Measurements from ENCODE around the gene ZNF417. TPM values are rescaled to one million over a fixed set of nuclear protein-coding genes. Genes with fewer than 3 reads are reported as not detected.

The ZNF417 gene
- total RNA-seq, 1 donor = 20.6 TPM

- H3K79me2 ChIP-seq (ENCODE audit: insufficient read depth, low read length) = peaks cover 24% of the 10 kb centered on the region
- H2AFZ ChIP-seq (ENCODE audit: low read length) = no peak overlapping the region
- no peak overlapping the region for H3K27ac ChIP-seq (ENCODE audit: low read depth, low read length)
- no peak for TF ChIP-seq CTCF (IDR thresholded peaks at IDR 0.05; ENCODE audit: extremely low read depth, low read depth, low read length)
- no peaks in the 10 kb centered on the region for H4K20me1 ChIP-seq (ENCODE audit: insufficient read depth, low read length)
- peaks cover 7% of the 10 kb centered on the region for H3K4me1 ChIP-seq (ENCODE audit: insufficient read depth, low read length)
- no peak overlapping the region for H3K4me2 ChIP-seq (ENCODE audit: insufficient read depth, low read length)
- no peak for DNase-seq (ENCODE audit: insufficient read length, low spot score, missing footprints)
- H3K36me3 ChIP-seq (ENCODE audit: insufficient read depth, low read length) = no peaks in the 10 kb centered on the region
- no peaks in the 10 kb centered on the region for H3K27me3 ChIP-seq (ENCODE audit: insufficient read depth, low read length)
- H3K9me3 ChIP-seq (ENCODE audit: low read depth, low read length) = no peaks in the 10 kb centered on the region
- no peak overlapping the region for H3K4me3 ChIP-seq (ENCODE audit: insufficient read depth, low read length)
These were observed 33.3 kb upstream of the ZNF417 start for GRCh38 chr19:57949702-57950101.

GRCh38 chr19:57949296-57949695 is 32.9 kb upstream of the ZNF417 start:
- no peaks in the 10 kb centered on the region for H3K36me3 ChIP-seq (ENCODE audit: insufficient read depth, low read length)
- no peaks in the 10 kb centered on the region for H3K27me3 ChIP-seq (ENCODE audit: insufficient read depth, low read length)
- H3K27ac ChIP-seq (ENCODE audit: low read depth, low read length) = no peak overlapping the region
- H3K4me1 ChIP-seq (ENCODE audit: insufficient read depth, low read length) = peaks cover 7% of the 10 kb centered on the region
- TF ChIP-seq CTCF (IDR thresholded peaks at IDR 0.05; ENCODE audit: extremely low read depth, low read depth, low read length) = no peak
- H3K4me3 ChIP-seq (ENCODE audit: insufficient read depth, low read length) = no peak overlapping the region
- no peak for DNase-seq (ENCODE audit: insufficient read length, low spot score, missing footprints)
- H3K9me3 ChIP-seq (ENCODE audit: low read depth, low read length) = no peaks in the 10 kb centered on the region
- H3K4me2 ChIP-seq (ENCODE audit: insufficient read depth, low read length) = no peak overlapping the region
- no peaks in the 10 kb centered on the region for H4K20me1 ChIP-seq (ENCODE audit: insufficient read depth, low read length)
- H2AFZ ChIP-seq (ENCODE audit: low read length) = no peak overlapping the region
- peaks cover 25% of the 10 kb centered on the region for H3K79me2 ChIP-seq (ENCODE audit: insufficient read depth, low read length)

GRCh38 chr19:57947419-57948134 is 31.2 kb upstream of the ZNF417 start, which contains the start of gene ZNF256:
ZNF256 (minus strand) TSS chr19:57947706; CDS start chr19:57947474, 232 bp downstream.
- no peaks in the 10 kb centered on the region for H3K27me3 ChIP-seq (ENCODE audit: insufficient read depth, low read length)
- H3K36me3 ChIP-seq (ENCODE audit: insufficient read depth, low read length) = peaks cover 6% of the 10 kb centered on the region
- peak within 1 kb of the TSS; percentile 45 for H3K27ac ChIP-seq (ENCODE audit: low read depth, low read length)
- peak; percentile 58 for TF ChIP-seq CTCF (IDR thresholded peaks at IDR 0.05; ENCODE audit: extremely low read depth, low read depth, low read length)
- peak within 1 kb of the TSS; percentile 94 for H3K4me3 ChIP-seq (ENCODE audit: insufficient read depth, low read length)
- H3K4me1 ChIP-seq (ENCODE audit: insufficient read depth, low read length) = peaks cover 7% of the 10 kb centered on the region
- H3K79me2 ChIP-seq (ENCODE audit: insufficient read depth, low read length) = peaks cover 40% of the 10 kb centered on the region
- no peaks in the 10 kb centered on the region for H4K20me1 ChIP-seq (ENCODE audit: insufficient read depth, low read length)
- peaks cover under 1% of the 10 kb centered on the region for H3K9me3 ChIP-seq (ENCODE audit: low read depth, low read length)
- peak within 1 kb of the TSS; percentile 86 for H2AFZ ChIP-seq (ENCODE audit: low read length)
- peak within 1 kb of the TSS; percentile 77 for H3K4me2 ChIP-seq (ENCODE audit: insufficient read depth, low read length)
- DNase-seq (ENCODE audit: insufficient read length, low spot score, missing footprints) = peak; percentile 96

GRCh38 chr19:57947088-57947418 is 30.7 kb upstream of the ZNF417 start:
- no peak for TF ChIP-seq CTCF (IDR thresholded peaks at IDR 0.05; ENCODE audit: extremely low read depth, low read depth, low read length)
- Histone ChIP-seq H3K27me3 (ENCODE audit: insufficient read depth, low read length) (no peaks in the 10 kb centered on the region), H3K4me2 (ENCODE audit: insufficient read depth, low read length) (peak overlapping the region; percentile 77), H3K27ac (ENCODE audit: low read depth, low read length) (peak overlapping the region; percentile 45), H3K4me1 (ENCODE audit: insufficient read depth, low read length) (peaks cover 7% of the 10 kb centered on the region), H4K20me1 (ENCODE audit: insufficient read depth, low read length) (no peaks in the 10 kb centered on the region), H3K9me3 (ENCODE audit: low read depth, low read length) (peaks cover 6% of the 10 kb centered on the region), H2AFZ (ENCODE audit: low read length) (peak overlapping the region; percentile 86), H3K79me2 (ENCODE audit: insufficient read depth, low read length) (peaks cover 43% of the 10 kb centered on the region), H3K36me3 (ENCODE audit: insufficient read depth, low read length) (peaks cover 12% of the 10 kb centered on the region), H3K4me3 (ENCODE audit: insufficient read depth, low read length) (peak overlapping the region; percentile 94)
- DNase-seq (ENCODE audit: insufficient read length, low spot score, missing footprints) = no peak

Measured in osteoblast (primary cell).